ENCODE measurements around the gene HSD17B12. TPM values are rescaled to one million over a fixed set of nuclear protein-coding genes. Genes with fewer than 3 reads are reported as not detected.

The HSD17B12 gene
- polyA plus RNA-seq, 2 donors: 33.2 to 46.7 TPM

DNA sequence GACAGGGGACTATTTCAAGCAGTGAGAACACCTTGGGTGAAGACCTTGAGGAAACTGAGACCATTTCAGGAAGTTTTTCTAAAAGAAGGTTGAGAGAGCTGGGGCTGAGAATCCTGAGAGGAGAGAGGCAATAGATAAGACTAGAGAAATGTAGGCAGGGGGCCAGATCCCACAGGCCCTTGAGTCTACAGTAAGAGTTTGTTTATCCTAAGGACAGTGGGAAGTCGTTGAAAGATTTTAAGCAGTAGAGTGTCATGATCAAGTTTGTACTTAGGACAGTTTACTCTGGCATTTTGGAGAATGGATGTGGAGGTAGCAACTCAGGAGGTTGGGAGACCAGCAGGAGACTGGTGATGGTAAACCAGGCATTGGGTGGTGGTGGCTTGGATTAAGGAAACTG, 17.1 kb downstream of the HSD17B12 start:
- Histone ChIP-seq H3K27ac (ENCODE audit: low read depth in 2 of 2, low read length in 1 of 2) (no peak overlapping the region), H3K36me3 (ENCODE audit: control insufficient read depth in 2 of 2, insufficient read depth in 2 of 2, low read length in 1 of 2) (no peaks in the 10 kb centered on the region), H3K27me3 (ENCODE audit: control insufficient read depth in 1 of 2, insufficient read depth in 2 of 2, low read length in 2 of 2) (no peaks in the 10 kb centered on the region), H3K9me3 (ENCODE audit: control insufficient read depth in 2 of 2, insufficient read depth in 1 of 2, low read depth in 1 of 2, low read length in 1 of 2) (peaks cover 0 to 2% of the 10 kb centered on the region in 2 donors), H3K4me1 (ENCODE audit: control insufficient read depth in 2 of 2, insufficient read depth in 2 of 2, low read length in 1 of 2) (no peaks in the 10 kb centered on the region), H3K4me3 (ENCODE audit: low read depth in 1 of 2, low read length in 2 of 2) (no peak overlapping the region)
- 43 to 54% methylated on average over 1 of the region's 1 CpG for WGBS, 2 donors

DNA sequence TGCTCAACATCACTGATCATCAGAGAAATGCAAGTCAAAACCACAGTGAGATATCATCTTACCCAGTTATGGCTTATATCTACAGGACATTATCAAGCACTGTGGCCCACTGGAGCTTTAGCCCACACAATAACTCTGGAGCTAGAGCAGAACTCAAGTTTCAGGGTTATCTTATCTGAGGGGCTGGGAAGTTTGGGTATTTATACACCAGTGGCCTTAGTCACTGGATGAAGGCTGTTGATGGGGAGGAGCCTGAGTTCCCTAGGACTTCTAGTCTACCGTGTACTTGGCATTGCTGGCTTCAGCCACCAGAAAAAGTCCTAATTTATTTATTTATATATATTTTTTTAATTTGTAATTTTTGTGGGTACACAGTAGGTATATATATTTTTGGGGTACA, 19.3 kb downstream of the HSD17B12 start:
- Histone ChIP-seq H3K9me3 (ENCODE audit: control insufficient read depth in 2 of 2, insufficient read depth in 1 of 2, low read depth in 1 of 2, low read length in 1 of 2) (peaks cover 0 to 2% of the 10 kb centered on the region in 2 donors), H3K27ac (ENCODE audit: low read depth in 2 of 2, low read length in 1 of 2) (no peak overlapping the region)
- 91 to 100% methylated on average over 1 of the region's 1 CpG for WGBS, 2 donors

GRCh38 chr11:43706631-43707030, 26.1 kb downstream of the HSD17B12 start:
- Histone ChIP-seq H3K4me1 (ENCODE audit: control insufficient read depth in 2 of 2, insufficient read depth in 2 of 2, low read length in 1 of 2) (no peaks in the 10 kb centered on the region), H3K9me3 (ENCODE audit: control insufficient read depth in 2 of 2, insufficient read depth in 1 of 2, low read depth in 1 of 2, low read length in 1 of 2) (no peaks in the 10 kb centered on the region), H3K4me3 (ENCODE audit: low read depth in 1 of 2, low read length in 2 of 2) (no peak overlapping the region), H3K27ac (ENCODE audit: low read depth in 2 of 2, low read length in 1 of 2) (no peak overlapping the region), H3K36me3 (ENCODE audit: control insufficient read depth in 2 of 2, insufficient read depth in 2 of 2, low read length in 1 of 2) (peaks cover 0 to 3% of the 10 kb centered on the region in 2 donors), H3K27me3 (ENCODE audit: control insufficient read depth in 1 of 2, insufficient read depth in 2 of 2, low read length in 2 of 2) (no peaks in the 10 kb centered on the region)
- WGBS, 2 donors: 85 to 100% methylated on average over 1 of the region's 1 CpG

More for the DNA sequence above, 19.3 kb downstream of the HSD17B12 start:
- no peaks in the 10 kb centered on the region for H3K4me1 ChIP-seq (ENCODE audit: control insufficient read depth in 2 of 2, insufficient read depth in 2 of 2, low read length in 1 of 2)
- no peaks in the 10 kb centered on the region for H3K27me3 ChIP-seq (ENCODE audit: control insufficient read depth in 1 of 2, insufficient read depth in 2 of 2, low read length in 2 of 2)
- H3K4me3 ChIP-seq (ENCODE audit: low read depth in 1 of 2, low read length in 2 of 2): no peak overlapping the region
- no peaks in the 10 kb centered on the region for H3K36me3 ChIP-seq (ENCODE audit: control insufficient read depth in 2 of 2, insufficient read depth in 2 of 2, low read length in 1 of 2)

DNA sequence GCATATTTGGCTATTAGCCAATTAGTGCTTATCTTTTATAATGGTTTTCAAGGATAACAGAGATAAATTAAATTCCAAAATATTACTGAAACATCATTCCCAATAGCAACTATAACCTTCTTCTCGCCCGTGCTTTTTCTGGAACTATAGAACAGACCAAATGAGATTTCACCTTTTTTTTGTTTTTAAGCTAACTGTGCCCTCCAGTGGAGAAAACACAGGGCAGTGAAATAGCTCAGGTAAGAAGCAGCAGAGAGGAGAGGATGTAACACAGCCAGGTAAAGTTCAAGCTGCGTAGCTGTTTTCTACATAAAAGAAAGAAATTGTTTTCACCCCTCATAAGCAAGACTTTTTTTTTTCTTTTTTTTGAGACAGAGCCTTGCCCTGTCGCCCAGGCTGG, 28.2 kb downstream of the HSD17B12 start:
- 83 to 88% methylated on average over 4 of the region's 4 CpGs for WGBS, 2 donors
- H3K4me1 ChIP-seq (ENCODE audit: control insufficient read depth in 2 of 2, insufficient read depth in 2 of 2, low read length in 1 of 2): no peaks in the 10 kb centered on the region
- H3K27ac ChIP-seq (ENCODE audit: low read depth in 2 of 2, low read length in 1 of 2): no peak overlapping the region
- no peaks in the 10 kb centered on the region for H3K27me3 ChIP-seq (ENCODE audit: control insufficient read depth in 1 of 2, insufficient read depth in 2 of 2, low read length in 2 of 2)
- no peak overlapping the region for H3K4me3 ChIP-seq (ENCODE audit: low read depth in 1 of 2, low read length in 2 of 2)
- H3K36me3 ChIP-seq (ENCODE audit: control insufficient read depth in 2 of 2, insufficient read depth in 2 of 2, low read length in 1 of 2): peaks cover 0 to 3% of the 10 kb centered on the region in 2 donors
- no peaks in the 10 kb centered on the region for H3K9me3 ChIP-seq (ENCODE audit: control insufficient read depth in 2 of 2, insufficient read depth in 1 of 2, low read depth in 1 of 2, low read length in 1 of 2)

DNA sequence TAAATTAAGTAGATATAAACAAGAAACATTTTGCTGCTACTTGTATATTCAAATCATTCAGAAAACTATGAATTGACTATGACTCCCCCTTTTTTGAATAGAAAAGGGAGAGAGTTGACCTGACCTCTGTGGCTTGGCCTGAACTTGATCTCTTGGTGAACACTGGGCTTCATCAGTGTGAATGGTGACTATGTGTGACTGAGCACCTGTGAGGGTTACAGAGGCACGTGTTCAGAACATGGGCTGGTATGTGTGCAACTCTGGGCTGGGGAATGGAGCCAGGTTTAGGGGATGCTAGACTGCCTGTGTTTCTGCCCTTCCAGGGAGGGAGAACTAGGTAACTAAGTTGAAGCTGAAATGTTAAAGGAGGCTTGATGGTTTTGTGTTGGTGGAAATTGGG, 29.2 kb downstream of the HSD17B12 start:
- no peaks in the 10 kb centered on the region for H3K4me1 ChIP-seq (ENCODE audit: control insufficient read depth in 2 of 2, insufficient read depth in 2 of 2, low read length in 1 of 2)

GRCh38 chr11:43712676-43713075, 32.1 kb downstream of the HSD17B12 start:
- H3K36me3 ChIP-seq (ENCODE audit: control insufficient read depth in 2 of 2, insufficient read depth in 2 of 2, low read length in 1 of 2): peaks cover 0 to 3% of the 10 kb centered on the region in 2 donors
- H3K27me3 ChIP-seq (ENCODE audit: control insufficient read depth in 1 of 2, insufficient read depth in 2 of 2, low read length in 2 of 2): no peaks in the 10 kb centered on the region
- no peaks in the 10 kb centered on the region for H3K9me3 ChIP-seq (ENCODE audit: control insufficient read depth in 2 of 2, insufficient read depth in 1 of 2, low read depth in 1 of 2, low read length in 1 of 2)
- WGBS, 2 donors: 72 to 73% methylated on average over 4 of the region's 4 CpGs
- H3K4me1 ChIP-seq (ENCODE audit: control insufficient read depth in 2 of 2, insufficient read depth in 2 of 2, low read length in 1 of 2): no peaks in the 10 kb centered on the region
- no peak overlapping the region for H3K27ac ChIP-seq (ENCODE audit: low read depth in 2 of 2, low read length in 1 of 2)
- H3K4me3 ChIP-seq (ENCODE audit: low read depth in 1 of 2, low read length in 2 of 2): no peak overlapping the region

More for the DNA sequence above, 29.2 kb downstream of the HSD17B12 start:
- H3K36me3 ChIP-seq (ENCODE audit: control insufficient read depth in 2 of 2, insufficient read depth in 2 of 2, low read length in 1 of 2): peaks cover 0 to 3% of the 10 kb centered on the region in 2 donors
- no peak overlapping the region for H3K27ac ChIP-seq (ENCODE audit: low read depth in 2 of 2, low read length in 1 of 2)
- 81 to 92% methylated on average over 1 of the region's 1 CpG for WGBS, 2 donors
- H3K4me3 ChIP-seq (ENCODE audit: low read depth in 1 of 2, low read length in 2 of 2): no peak overlapping the region
- no peaks in the 10 kb centered on the region for H3K27me3 ChIP-seq (ENCODE audit: control insufficient read depth in 1 of 2, insufficient read depth in 2 of 2, low read length in 2 of 2)
- no peaks in the 10 kb centered on the region for H3K9me3 ChIP-seq (ENCODE audit: control insufficient read depth in 2 of 2, insufficient read depth in 1 of 2, low read depth in 1 of 2, low read length in 1 of 2)

- Histone ChIP-seq H3K4me1 (ENCODE audit: control insufficient read depth in 2 of 2, insufficient read depth in 2 of 2, low read length in 1 of 2) (no peaks in the 10 kb centered on the region), H3K27ac (ENCODE audit: low read depth in 2 of 2, low read length in 1 of 2) (no peak overlapping the region), H3K27me3 (ENCODE audit: control insufficient read depth in 1 of 2, insufficient read depth in 2 of 2, low read length in 2 of 2) (no peaks in the 10 kb centered on the region), H3K9me3 (ENCODE audit: control insufficient read depth in 2 of 2, insufficient read depth in 1 of 2, low read depth in 1 of 2, low read length in 1 of 2) (no peaks in the 10 kb centered on the region), H3K4me3 (ENCODE audit: low read depth in 1 of 2, low read length in 2 of 2) (no peak overlapping the region), H3K36me3 (ENCODE audit: control insufficient read depth in 2 of 2, insufficient read depth in 2 of 2, low read length in 1 of 2) (peaks cover 3 to 6% of the 10 kb centered on the region in 2 donors)
- 100% methylated on average over 1 of the region's 1 CpG for WGBS, 2 donors
These were observed 37.8 kb downstream of the HSD17B12 start for GRCh38 chr11:43718373-43718772.

GRCh38 chr11:43723617-43724016, 43.1 kb downstream of the HSD17B12 start:
- H3K27ac ChIP-seq (ENCODE audit: low read depth in 2 of 2, low read length in 1 of 2): no peak overlapping the region
- H3K4me1 ChIP-seq (ENCODE audit: control insufficient read depth in 2 of 2, insufficient read depth in 2 of 2, low read length in 1 of 2): no peaks in the 10 kb centered on the region
- H3K4me3 ChIP-seq (ENCODE audit: low read depth in 1 of 2, low read length in 2 of 2): no peak overlapping the region
- H3K9me3 ChIP-seq (ENCODE audit: control insufficient read depth in 2 of 2, insufficient read depth in 1 of 2, low read depth in 1 of 2, low read length in 1 of 2): no peaks in the 10 kb centered on the region
- 54 to 67% methylated on average over 3 of the region's 3 CpGs for WGBS, 2 donors
- H3K36me3 ChIP-seq (ENCODE audit: control insufficient read depth in 2 of 2, insufficient read depth in 2 of 2, low read length in 1 of 2): peaks cover under 1 to 1% of the 10 kb centered on the region in 2 donors
- no peaks in the 10 kb centered on the region for H3K27me3 ChIP-seq (ENCODE audit: control insufficient read depth in 1 of 2, insufficient read depth in 2 of 2, low read length in 2 of 2)

GRCh38 chr11:43732225-43732624, 51.7 kb downstream of the HSD17B12 start:
- no peaks in the 10 kb centered on the region for H3K4me1 ChIP-seq (ENCODE audit: control insufficient read depth in 2 of 2, insufficient read depth in 2 of 2, low read length in 1 of 2)
- no peak overlapping the region for H3K27ac ChIP-seq (ENCODE audit: low read depth in 2 of 2, low read length in 1 of 2)
- WGBS, 2 donors: 90 to 91% methylated on average over 3 of the region's 3 CpGs
- peaks cover 0 to 4% of the 10 kb centered on the region in 2 donors for H3K9me3 ChIP-seq (ENCODE audit: control insufficient read depth in 2 of 2, insufficient read depth in 1 of 2, low read depth in 1 of 2, low read length in 1 of 2)
- peaks cover 0 to 7% of the 10 kb centered on the region in 2 donors for H3K36me3 ChIP-seq (ENCODE audit: control insufficient read depth in 2 of 2, insufficient read depth in 2 of 2, low read length in 1 of 2)
- no peaks in the 10 kb centered on the region for H3K27me3 ChIP-seq (ENCODE audit: control insufficient read depth in 1 of 2, insufficient read depth in 2 of 2, low read length in 2 of 2)
- no peak overlapping the region for H3K4me3 ChIP-seq (ENCODE audit: low read depth in 1 of 2, low read length in 2 of 2)

DNA sequence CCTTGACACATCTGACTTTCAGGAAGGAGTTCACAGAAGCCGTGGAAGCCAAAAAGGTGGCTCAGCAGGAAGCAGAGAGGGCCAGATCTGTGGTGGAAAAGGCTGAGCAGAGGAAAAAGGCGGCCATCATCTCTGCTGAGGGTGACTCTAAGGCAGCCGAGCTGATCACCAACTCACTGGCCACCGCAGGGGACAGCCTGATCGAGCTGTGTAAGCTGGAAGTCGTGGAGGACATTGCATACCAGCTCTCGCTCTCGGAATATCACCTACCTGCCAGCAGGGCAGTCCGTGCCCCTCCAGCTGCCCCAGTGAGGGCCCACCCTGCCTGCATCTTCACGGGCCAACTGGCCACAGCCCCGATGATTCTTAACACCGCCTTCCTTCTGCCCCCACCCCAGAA, 53.7 kb downstream of the HSD17B12 start:
- no peak overlapping the region for H3K27ac ChIP-seq (ENCODE audit: low read depth in 2 of 2, low read length in 1 of 2)
- H3K9me3 ChIP-seq (ENCODE audit: control insufficient read depth in 2 of 2, insufficient read depth in 1 of 2, low read depth in 1 of 2, low read length in 1 of 2): peaks cover 0 to 4% of the 10 kb centered on the region in 2 donors
- peaks cover 0 to 7% of the 10 kb centered on the region in 2 donors for H3K36me3 ChIP-seq (ENCODE audit: control insufficient read depth in 2 of 2, insufficient read depth in 2 of 2, low read length in 1 of 2)
- no peaks in the 10 kb centered on the region for H3K27me3 ChIP-seq (ENCODE audit: control insufficient read depth in 1 of 2, insufficient read depth in 2 of 2, low read length in 2 of 2)
- H3K4me3 ChIP-seq (ENCODE audit: low read depth in 1 of 2, low read length in 2 of 2): no peak overlapping the region
- 96 to 98% methylated on average over 12 of the region's 12 CpGs for WGBS, 2 donors
- H3K4me1 ChIP-seq (ENCODE audit: control insufficient read depth in 2 of 2, insufficient read depth in 2 of 2, low read length in 1 of 2): no peaks in the 10 kb centered on the region
